ENCODE results near the gene ZFYVE9.
"Not testable (repeated sequence)": the region's sequence is repeated elsewhere in the genome, so short reads cannot be mapped to it uniquely, and the experiment has no call there.

The ZFYVE9 gene

GRCh38 chr1:52348704-52349300, 206.9 kb downstream of the ZFYVE9 start:
- no peak for DNase-seq

- no peak for DNase-seq
Observed at GRCh38 chr1:52352690-52353089, 210.8 kb downstream of the ZFYVE9 start.

- no peak for DNase-seq
Observed at GRCh38 chr1:52355436-52355835, 213.5 kb downstream of the ZFYVE9 start.

- no peak for DNase-seq
Observed at GRCh38 chr1:52355847-52356505, 214.1 kb downstream of the ZFYVE9 start.

GRCh38 chr1:52356818-52357355, 215.0 kb downstream of the ZFYVE9 start:
- no peak for DNase-seq

GRCh38 chr1:52357397-52357796, 215.5 kb downstream of the ZFYVE9 start:
- DNase-seq, result no peak

DNA sequence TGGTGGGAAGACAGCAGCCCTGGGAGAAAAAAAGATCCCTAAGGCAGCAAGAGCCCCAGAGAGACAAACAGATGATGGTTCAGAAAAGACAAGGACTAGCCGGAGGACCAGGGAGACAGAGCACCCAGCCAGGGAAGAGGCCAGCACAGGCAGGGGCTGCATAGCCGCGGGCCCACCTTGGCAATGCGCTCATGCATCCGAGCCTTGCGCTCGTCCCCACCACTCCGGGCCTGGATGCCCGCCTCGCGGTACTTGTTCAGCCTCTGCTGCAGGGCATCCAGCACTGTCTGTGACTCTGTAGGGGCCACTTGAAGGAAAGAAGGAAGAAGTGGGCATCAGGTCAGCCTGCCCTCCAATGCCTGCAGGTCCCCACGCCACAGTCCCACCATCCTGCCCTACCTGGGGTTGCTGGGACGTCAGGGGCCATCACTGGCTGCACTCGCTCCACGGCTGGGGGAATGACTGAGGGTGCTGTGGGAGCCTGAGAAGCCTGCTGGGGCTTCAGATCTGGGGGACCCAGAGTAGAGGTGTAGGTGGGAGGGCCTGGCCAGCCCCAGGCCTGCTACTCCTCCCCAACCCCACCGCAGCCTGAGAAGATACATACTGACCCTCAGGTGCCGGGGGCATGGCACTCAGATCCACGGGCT, 217.1 kb downstream of the ZFYVE9 start:
- DNase-seq, result no peak

DNA sequence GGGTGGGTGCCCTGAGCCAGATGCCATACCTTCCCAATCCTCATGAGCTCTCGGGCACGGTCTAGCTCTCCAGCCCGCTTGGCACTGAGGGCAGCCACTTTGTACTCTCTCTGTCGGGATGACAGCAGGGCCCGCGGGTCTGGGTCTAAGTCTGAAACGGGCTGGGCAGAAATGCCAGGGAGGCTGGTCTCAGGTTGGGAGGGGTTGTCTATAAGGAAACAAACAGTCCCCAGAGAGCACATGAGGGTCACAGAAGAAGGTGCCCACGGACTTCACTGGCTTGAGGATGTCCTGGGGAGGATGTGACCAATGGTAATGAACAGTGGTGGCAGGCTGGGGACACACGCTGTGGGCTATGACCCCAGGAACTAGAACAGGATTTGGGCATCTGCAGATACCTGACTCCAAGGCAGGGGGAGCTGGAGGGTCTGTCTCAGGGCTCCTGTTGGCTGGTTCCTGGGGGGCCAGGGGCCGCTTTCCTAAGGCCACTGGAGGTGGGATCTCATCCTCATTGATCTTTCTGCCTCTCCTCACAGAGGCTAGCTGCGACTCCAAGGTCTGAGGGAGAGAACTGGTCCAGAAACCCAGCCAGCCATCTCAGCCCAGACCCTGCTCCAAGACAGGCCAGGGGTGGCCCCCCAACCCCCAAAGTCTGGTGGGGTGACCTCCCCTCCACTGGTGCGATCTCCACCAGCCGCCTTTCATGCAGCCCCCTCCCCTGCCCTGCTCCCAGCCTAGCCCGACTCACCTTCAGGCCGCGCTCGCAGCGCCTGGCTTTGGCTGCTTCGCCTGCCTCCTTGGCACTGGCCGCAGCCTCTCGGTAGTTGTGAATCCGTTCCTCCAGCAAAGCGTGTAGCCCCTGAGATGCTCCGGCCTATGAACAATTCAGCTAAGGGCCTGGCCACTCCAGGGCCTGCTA, 218.0 kb downstream of the ZFYVE9 start:
- no peak for DNase-seq

DNA sequence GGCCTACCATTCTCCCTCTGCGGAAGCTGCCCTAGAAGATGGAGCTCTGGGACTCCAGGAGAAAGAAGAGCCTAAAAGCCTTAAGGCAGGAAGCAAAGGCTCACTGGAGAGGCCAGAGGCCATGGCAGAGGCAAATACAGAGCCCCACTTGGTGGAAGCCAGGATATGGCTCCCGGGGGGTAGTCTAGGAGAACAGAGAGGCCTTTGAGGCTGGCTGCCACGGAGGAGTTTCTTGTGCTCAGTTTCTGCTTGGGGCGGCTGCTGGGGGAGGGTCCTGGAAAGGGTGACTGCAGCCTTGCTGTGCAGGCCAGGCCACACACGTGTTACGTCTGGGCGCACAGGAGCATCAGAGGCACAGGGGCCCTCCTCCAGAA, 218.7 kb downstream of the ZFYVE9 start:
- no peak for DNase-seq

- no peak for DNase-seq
Observed at GRCh38 chr1:52364235-52364839, 222.4 kb downstream of the ZFYVE9 start.

- no peak for DNase-seq
Observed at GRCh38 chr1:52365071-52365745, 223.3 kb downstream of the ZFYVE9 start.

- DNase-seq, result peak; percentile 100
Observed at GRCh38 chr1:52365746-52366516, 224.0 kb downstream of the ZFYVE9 start, which contains the start of gene CC2D1B. TSS of gene CC2D1B (minus strand) at chr1:52366205. CDS start at chr1:52364620, 1,585 bp downstream.

DNA sequence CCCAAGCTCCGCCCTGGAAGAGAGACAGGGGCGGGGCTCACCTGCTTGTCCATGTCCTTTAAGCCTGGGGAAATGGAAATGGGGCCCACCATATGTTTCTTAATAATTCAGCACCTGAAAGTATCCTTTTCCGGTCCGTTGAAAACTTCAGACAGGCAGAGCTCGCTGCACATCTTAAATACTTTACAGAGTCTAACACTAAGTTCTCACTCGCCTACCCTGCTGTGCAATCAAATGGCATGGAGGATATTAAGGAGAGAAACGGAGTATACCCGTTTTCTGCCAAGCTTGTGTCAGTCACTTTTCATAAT, 224.6 kb downstream of the ZFYVE9 start:
- DNase-seq, result no peak

GRCh38 chr1:52367272-52367671, 225.4 kb downstream of the ZFYVE9 start:
- no peak for DNase-seq

GRCh38 chr1:52368383-52369172, 226.7 kb downstream of the ZFYVE9 start:
- DNase-seq, result peak; percentile 29

DNA sequence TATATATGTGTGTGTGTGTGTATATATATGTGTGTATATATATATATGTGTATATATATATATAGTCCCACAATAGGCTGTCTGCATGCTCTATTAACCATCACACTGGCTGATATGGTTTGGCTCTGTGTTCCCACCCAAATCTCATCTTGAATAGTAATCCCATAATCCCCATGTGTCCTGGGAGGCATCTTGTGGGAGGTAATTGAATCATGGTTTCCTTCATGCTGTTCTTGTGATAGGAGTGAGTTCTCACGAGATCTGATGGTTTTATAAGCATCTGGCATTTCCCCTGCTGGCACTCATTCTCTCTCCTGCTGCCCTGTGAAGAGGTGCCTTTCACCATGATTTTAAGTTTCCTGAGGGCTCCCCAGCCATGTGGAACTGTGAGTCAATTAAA, 228.0 kb downstream of the ZFYVE9 start:
- DNase-seq, result not testable (repeated sequence)

DNA sequence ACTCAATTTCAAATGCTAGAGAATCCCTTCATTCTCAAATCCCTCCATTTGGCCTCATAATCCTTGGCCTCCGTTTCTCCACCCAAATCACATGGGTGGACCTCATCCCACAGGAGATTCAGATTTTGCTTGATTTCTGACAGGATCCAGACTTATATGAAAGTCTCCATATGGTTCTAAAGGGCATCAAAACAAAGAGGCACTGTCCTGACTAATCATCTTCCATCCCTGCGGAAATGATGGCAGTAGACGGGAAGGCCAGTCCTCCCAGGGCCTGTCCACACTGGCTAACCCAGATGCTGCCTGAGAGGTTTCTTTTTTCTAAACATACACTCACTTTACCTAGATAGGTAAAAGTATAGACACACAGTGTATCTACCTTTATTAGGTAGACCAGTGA, 243.5 kb downstream of the ZFYVE9 start:
- DNase-seq, result no peak

DNA sequence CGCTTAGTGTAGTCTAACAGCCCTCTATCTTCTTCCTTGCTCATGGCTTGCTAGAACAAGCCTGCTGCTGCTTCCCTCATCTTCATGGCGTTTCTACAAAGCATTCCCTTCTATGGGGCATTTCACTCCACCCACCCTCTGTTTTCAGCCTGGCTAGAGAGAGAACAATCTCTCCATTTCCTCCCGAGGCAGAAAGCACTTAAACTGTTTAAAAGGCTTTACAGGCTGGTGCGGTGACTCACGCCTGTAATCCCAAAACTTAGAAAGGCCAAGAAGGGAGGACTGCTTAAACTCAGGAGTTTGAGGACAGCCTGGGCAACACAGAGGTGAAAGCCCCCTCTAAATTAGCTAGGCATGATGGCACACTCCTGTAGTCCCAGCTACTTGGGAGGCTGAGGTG, 244.6 kb downstream of the ZFYVE9 start:
- no peak for DNase-seq

DNA sequence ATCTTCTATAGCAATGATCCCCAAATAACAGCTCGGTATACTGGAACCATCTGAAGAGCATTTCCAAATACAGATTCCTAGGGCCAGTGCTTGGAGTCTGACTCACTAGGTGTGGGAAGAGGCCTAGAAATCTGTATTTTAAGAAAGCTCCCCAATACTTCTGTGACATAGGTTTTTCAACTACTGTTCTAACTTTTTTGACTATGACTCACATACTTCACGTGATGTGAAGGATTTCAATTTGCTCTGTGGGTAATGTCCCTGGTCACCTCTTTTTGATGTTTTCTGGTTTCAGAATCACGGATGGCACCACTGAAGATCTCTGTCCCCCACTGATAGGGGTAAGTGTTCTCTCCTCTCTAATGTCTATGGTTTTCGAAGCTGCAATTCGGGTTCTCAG, 251.3 kb downstream of the ZFYVE9 start:
- no peak for DNase-seq

Data from activated gamma-delta T cell (primary cell).